Ramos (cell line): Measurements from ENCODE around the gene IGSF6.
"Not testable (repeated sequence)": the region's sequence is repeated elsewhere in the genome, so short reads cannot be mapped to it uniquely, and the experiment has no call there.

Source experiments
- in situ Hi-C: fragments of 300-500 bp; cut with MboI; formaldehyde crosslinking; loops from one replicate; pipeline ENCODE4 v1.14.3; 2022; ENCODE audit warnings: low sequenced_read_pairs; ENCODE audit not compliant: unreplicated experiment

Gene IGSF6, protein sequence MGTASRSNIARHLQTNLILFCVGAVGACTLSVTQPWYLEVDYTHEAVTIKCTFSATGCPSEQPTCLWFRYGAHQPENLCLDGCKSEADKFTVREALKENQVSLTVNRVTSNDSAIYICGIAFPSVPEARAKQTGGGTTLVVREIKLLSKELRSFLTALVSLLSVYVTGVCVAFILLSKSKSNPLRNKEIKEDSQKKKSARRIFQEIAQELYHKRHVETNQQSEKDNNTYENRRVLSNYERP

GRCh38 chr16:21652453-21652852, at the start of gene IGSF6:
Gene IGSF6, minus strand, starts transcription at chr16:21652608. Its CDS starts 10 bp downstream, at chr16:21652598.
- in situ Hi-C loops = no loop called here

- in situ Hi-C loops = no loop called here
These were observed 48.9 kb upstream of the IGSF6 start for GRCh38 chr16:21701271-21701670.

- in situ Hi-C loops = no loop called here
These were observed 46.0 kb upstream of the IGSF6 start for GRCh38 chr16:21698169-21699032.

DNA sequence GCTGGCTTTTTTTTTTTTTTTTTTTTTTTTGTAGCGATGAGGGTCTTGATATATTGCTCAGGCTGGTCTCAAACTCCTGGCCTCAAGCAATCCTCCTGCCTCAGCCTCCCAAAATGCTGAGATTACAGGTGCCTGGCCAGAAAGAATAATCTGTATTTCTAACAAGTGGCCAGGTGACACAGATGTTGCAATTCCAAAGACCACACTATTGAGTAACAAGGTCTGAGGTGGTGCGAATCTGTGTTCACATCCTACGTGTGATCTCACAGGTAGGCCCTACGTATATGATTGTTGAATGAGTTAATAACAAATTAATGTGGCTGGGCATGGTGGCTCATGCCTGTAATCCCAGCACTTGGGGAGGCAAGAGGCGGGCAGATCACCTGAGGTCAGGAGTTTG, 44.6 kb upstream of the IGSF6 start:
- in situ Hi-C loops = no loop called here

DNA sequence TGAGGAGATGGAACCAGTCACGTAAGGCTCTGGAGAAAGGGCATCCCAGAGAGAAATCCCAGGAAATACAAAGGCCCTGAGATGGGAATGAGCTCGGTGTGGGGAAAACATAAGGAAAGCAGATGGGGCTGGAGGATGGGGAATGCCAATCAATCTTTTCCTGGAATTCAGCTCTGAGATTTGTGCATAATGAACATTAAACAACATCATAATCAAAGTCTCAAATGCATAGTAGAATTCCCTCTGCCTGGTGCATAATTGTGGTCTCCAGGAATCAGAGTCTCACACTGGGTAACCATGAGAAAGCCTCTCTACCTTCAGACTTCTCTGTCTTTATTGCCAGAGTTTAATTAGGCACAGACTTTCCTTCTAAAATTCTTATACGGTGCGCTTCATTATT, 42.2 kb upstream of the IGSF6 start:
- in situ Hi-C loops = no loop called here

DNA sequence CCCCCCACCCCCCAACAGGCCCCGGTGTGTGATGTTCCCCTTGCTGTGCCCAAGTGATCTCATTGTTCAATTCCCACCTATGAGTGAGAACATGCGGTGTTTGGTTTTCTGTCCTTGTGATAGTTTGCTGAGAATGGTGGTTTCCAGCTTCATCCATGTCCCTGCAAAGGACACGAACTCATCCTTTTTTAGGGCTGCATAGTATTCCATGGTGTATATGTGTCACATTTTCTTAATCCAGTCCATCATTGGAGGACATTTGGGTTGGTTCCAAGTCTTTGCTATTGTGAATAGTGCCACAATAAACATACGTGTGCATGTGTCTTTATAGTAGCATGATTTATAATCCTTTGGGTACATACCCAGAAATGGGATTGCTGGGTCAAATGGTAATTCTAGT, 38.6 kb upstream of the IGSF6 start:
- in situ Hi-C loops = not testable (repeated sequence)

- in situ Hi-C loops = no loop called here
These were observed 36.7 kb upstream of the IGSF6 start for GRCh38 chr16:21689107-21689506.

DNA sequence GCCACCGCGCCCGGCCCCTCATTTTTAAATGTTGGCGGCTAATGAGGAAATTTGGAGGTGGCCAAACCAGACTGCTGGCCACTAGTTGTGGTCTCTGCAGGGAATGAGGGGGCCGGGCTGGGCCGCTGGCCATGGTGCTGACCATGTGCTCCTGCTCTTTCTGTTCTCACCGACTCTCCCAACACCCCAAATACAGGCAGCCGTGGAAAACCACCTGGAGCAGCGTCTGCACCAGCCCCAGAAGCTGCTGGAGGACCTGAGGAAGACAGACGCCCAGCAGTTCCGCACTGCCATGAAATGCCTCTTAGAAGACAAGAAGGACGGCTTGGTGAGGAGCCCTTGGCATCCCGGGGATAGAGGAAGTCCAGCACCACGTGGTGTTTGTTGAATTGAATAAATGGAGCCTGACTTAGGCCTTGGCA, 32.6 kb upstream of the IGSF6 start:
- in situ Hi-C loops = no loop called here

DNA sequence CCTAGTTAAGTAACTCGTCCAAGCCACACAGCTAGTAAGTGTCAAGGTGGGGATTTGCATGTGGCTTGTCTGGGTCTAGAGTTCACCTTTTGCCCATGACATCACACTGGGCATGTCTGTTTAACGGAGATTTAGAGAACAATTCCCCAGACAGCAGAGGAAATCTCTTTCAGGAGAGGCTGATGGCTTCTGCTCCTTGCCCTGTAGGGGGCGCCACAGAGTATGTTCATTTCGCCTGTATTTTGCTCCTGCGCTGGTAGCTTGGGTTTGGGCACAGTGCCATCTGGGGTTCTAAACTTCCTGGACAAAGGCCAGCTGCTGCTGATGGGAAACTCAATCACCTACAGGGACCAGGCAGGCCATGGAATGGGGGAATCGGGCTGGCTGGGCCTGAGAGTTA, 31.8 kb upstream of the IGSF6 start:
- in situ Hi-C loops = no loop called here

GRCh38 chr16:21683184-21683583, 30.8 kb upstream of the IGSF6 start:
- in situ Hi-C loops = no loop called here

- in situ Hi-C loops = not testable (repeated sequence)
These were observed 28.3 kb upstream of the IGSF6 start for GRCh38 chr16:21680714-21681113.

DNA sequence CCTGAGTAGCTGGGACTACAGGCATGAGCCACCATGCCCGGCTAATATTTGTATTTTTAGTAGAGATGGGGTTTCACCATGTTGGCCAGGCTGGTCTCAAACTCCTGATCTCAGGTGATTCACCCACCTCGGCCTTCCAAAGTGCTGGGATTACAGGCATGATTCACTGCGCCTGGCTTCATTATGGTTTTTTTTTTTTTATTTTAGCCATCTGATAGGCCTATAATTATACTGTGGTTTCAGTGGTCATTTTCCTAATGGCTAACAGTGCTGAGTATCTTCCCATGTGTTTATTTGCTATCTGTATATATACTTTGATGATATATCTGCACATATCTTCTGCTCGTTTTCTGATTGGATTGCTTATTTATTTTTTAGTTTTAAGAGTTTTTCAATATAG, 22.0 kb upstream of the IGSF6 start:
- in situ Hi-C loops = not testable (repeated sequence)

DNA sequence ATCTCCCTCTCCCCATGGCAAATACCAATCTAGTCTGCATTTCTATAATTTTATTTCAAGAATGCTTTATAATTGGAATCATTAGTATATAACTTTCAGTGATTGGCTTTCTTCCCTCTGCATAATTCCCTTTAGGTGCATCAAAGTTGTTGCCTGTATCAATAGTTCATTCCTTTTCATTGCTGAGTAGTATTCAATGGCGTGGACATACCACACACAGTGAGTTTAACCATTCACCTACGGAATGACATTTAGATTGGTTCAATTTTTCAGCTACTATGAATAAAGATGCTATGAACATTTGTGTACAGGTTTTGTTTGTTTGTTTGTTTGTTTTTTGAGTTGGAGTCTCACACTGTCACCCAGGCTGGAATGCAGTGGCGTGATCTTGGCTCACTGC, 21.1 kb upstream of the IGSF6 start:
- in situ Hi-C loops = no loop called here

DNA sequence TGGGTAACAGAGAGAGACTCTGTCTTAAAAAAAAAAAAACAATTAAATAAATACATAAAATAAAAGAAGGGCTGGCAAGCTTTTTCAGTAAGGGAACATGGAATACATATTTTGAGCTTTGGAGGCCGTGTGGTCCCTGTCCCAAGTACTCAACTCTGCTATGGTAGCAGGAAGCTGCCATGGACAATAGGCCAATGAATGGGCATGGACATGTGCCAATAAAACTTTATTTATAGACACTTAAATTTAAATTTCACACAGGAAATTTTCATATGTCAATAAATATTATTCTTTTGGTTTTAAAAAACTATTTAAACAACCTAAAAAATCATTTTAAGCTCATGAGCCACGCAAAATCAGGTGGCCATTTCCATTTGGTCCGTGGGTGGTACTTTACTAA, 15.2 kb upstream of the IGSF6 start:
- in situ Hi-C loops = no loop called here

GRCh38 chr16:21666772-21667171, 14.4 kb upstream of the IGSF6 start:
- in situ Hi-C loops = no loop called here

GRCh38 chr16:21664801-21665492, 12.5 kb upstream of the IGSF6 start:
- in situ Hi-C loops = no loop called here

DNA sequence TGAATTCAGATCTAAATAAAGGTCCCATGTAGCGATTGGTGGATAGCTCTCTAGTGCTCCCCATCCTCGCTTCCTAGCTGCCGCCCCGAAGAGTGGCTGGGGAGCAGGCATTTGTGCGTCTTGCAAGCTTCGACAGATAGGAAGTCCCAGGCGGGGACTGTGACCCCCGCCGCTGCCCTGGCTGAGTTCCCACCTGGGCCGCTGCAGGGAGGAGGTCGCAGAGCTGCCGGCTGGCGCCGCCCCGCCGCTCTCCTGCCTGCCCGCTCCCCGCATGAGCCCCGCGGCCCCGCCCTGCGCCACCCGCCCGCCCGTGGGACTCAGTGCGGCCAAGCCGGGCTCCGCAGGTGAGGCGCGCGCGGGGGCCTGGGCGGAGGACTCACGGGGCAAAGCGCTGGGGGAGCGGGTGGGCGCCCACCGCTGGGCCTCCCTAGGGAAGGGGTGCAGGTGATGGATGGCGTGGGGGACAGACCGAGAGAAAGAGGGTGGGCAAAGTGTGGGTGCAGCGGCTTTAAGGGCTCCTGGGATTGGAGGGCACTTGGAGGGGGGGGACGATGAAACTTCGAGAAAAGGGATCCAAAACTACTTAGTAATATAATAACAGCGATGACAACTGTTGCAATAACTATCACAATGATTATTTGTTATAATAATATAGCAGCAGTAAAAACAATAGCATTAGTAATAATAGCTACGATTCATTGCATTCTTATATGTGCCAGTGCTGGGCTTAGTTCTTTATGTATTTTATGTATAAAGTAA, 11.7 kb upstream of the IGSF6 start, which contains the start of gene OTOA:
Gene OTOA, plus strand, starts transcription at position 80 of the 759 bp plus-strand sequence. CDS start 14,547 bp downstream, outside the sequence.
- in situ Hi-C loops = no loop called here

GRCh38 chr16:21659124-21659523, 6.7 kb upstream of the IGSF6 start:
- in situ Hi-C loops = no loop called here

DNA sequence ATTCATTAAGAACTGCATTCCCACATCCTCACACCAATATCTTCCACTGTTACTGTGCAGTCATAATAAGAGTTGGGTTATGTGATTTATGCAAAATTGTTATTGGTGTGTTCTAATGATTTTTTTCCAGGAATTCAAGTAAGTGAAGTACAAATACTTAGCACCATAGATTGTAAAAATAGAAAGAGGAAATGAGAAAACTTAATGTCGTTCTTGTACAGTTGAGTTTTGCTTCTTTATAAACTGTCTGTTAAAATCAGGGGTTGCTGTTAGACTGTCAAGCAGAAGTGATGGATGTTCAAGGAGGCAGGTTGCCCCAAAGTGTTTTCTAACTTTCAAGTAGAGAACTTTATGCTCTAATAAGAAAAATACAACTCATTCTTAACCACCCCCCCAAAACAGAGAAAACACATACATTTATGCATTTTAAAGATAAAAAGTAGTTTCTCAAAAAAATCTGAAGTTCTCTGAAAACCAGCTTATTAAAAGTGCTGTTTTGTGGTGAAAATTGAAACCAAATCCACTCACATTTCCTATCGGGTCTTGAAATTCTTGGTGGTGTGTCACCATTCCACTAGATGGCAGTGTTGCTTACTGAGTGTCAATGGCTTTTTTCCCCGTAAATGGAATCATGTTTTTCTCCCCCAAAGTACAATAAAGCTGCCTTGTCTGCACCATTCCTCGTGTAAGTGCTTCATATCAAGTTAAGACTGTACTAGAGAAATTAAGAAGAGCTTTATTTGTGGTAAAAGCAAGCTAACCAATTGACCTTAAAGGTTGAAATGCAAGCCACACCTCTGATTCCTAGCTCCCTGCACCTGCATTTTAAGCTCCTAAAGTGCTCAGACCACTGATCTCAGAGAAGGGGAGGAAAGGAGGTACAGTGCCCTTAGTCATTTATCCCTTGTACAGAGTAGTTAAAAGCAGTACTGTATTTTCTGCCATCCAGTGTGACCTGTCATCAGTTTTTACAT, 4.7 kb upstream of the IGSF6 start:
- in situ Hi-C loops = no loop called here
